NCI-H1417 treated with DMSO at 0.1 percent for 48 hours (cell line): ENCODE data around the gene ZDHHC22.

Experiments
- DNase-seq: peaks from one replicate; lab custom pipeline; 2025; lab: John Stamatoyannopoulos, UW

Gene ZDHHC22

GRCh38 chr14:77125823-77126325 lies 15.7 kb downstream of the ZDHHC22 start:
- no peak for DNase-seq

GRCh38 chr14:77125281-77125801 lies 16.2 kb downstream of the ZDHHC22 start:
- no peak for DNase-seq

- DNase-seq = no peak
These were observed 17.0 kb downstream of the ZDHHC22 start for GRCh38 chr14:77124345-77125280.

GRCh38 chr14:77123381-77124325 lies 17.9 kb downstream of the ZDHHC22 start:
- DNase-seq = no peak

- no peak for DNase-seq
These were observed 19.0 kb downstream of the ZDHHC22 start for GRCh38 chr14:77122526-77123125.

- DNase-seq = no peak
These were observed 20.5 kb downstream of the ZDHHC22 start for GRCh38 chr14:77120771-77121743.

GRCh38 chr14:77119851-77120250 lies 21.7 kb downstream of the ZDHHC22 start:
- DNase-seq = no peak

GRCh38 chr14:77116172-77116817 lies 25.3 kb downstream of the ZDHHC22 start:
- no peak for DNase-seq

GRCh38 chr14:77114609-77115008 lies 27.0 kb downstream of the ZDHHC22 start:
- DNase-seq = no peak

GRCh38 chr14:77113644-77114043 lies 27.9 kb downstream of the ZDHHC22 start:
- DNase-seq = no peak

GRCh38 chr14:77111021-77111420 lies 30.6 kb downstream of the ZDHHC22 start:
- DNase-seq = no peak

GRCh38 chr14:77110286-77110685 lies 31.3 kb downstream of the ZDHHC22 start:
- no peak for DNase-seq

GRCh38 chr14:77109656-77110055 lies 31.9 kb downstream of the ZDHHC22 start:
- no peak for DNase-seq

- DNase-seq = no peak
These were observed 32.8 kb downstream of the ZDHHC22 start for GRCh38 chr14:77108753-77109152.

GRCh38 chr14:77107228-77107627 lies 34.4 kb downstream of the ZDHHC22 start:
- no peak for DNase-seq

- DNase-seq = no peak
These were observed 34.9 kb downstream of the ZDHHC22 start for GRCh38 chr14:77106666-77107065.

- DNase-seq = no peak
These were observed 36.2 kb downstream of the ZDHHC22 start for GRCh38 chr14:77105145-77105939.

GRCh38 chr14:77104393-77104792 lies 37.2 kb downstream of the ZDHHC22 start:
- no peak for DNase-seq

- DNase-seq = no peak
These were observed 37.6 kb downstream of the ZDHHC22 start for GRCh38 chr14:77103951-77104350.
